ENCODE data around the gene WDR54. TPM values are rescaled to one million over a fixed set of nuclear protein-coding genes. Genes with fewer than 3 reads are reported as not detected.
A peak's percentile ranks its signal among the peaks of the same experiment; 100 is the strongest.
"Not testable (repeated sequence)": the region's sequence is repeated elsewhere in the genome, so short reads cannot be mapped to it uniquely, and the experiment has no call there.

Gene WDR54
- total RNA-seq, 1 donor from 2014 or later: 11.2 TPM

DNA sequence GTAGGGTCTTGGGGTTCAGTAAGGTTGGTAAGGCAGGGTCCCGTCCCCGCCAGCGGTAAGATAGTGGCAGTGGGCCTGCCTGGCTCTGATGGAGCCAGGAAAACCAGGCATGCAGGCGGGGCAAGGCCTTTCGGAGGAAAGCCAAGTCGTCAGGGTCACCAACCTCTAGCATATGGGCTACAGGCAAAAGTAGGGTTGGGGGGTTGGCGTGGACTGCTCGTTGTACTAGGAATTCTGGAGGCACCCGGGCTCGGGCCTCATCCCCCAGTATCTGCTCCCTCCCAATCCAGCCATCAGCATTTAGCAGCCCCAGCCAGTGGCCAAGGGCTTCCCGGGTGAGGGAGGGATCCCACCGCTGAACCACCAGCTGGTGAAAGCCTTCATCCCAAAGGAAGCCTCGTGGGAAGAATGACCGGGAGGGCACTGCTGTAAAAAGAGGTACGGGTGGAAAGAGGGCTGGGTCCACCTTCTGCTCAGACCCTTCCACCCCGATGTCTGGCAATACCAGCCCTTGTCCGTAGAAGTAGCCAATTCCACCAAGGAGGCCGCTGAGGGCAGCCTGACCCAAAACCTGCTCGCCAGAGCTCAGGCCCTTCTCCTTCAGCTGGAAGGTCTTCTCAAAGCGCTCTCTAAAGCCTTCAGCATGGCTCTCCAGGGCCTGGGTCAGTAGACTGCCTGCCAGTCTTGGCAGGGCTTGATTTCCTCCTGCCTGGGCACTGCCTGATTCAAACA, 40.7 kb downstream of the WDR54 start:
- H3K27ac Mint-ChIP-seq (ENCODE audit: unreplicated experiment): peak overlapping the region; percentile 54
- no peak for DNase-seq (ENCODE audit: low spot score)
- TF ChIP-seq, protein P1, sequence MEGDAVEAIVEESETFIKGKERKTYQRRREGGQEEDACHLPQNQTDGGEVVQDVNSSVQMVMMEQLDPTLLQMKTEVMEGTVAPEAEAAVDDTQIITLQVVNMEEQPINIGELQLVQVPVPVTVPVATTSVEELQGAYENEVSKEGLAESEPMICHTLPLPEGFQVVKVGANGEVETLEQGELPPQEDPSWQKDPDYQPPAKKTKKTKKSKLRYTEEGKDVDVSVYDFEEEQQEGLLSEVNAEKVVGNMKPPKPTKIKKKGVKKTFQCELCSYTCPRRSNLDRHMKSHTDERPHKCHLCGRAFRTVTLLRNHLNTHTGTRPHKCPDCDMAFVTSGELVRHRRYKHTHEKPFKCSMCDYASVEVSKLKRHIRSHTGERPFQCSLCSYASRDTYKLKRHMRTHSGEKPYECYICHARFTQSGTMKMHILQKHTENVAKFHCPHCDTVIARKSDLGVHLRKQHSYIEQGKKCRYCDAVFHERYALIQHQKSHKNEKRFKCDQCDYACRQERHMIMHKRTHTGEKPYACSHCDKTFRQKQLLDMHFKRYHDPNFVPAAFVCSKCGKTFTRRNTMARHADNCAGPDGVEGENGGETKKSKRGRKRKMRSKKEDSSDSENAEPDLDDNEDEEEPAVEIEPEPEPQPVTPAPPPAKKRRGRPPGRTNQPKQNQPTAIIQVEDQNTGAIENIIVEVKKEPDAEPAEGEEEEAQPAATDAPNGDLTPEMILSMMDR (IDR thresholded peaks at IDR 0.05): no peak

DNA sequence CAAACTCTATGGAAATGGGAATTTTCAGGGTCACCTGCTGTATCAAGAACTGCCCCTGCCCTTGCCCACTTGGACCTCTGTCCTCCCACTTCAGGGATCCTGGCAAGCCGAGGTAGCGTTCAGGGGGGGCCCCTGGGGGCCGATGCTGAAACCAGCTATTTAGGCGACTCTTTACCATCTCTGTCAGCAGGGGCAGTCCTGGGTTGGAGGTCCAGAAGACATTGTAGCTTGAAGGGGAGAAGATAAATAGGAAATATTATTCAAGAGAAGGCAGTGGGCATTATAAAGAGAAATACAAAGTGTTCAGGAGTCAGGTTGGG, 41.2 kb downstream of the WDR54 start:
- Mint-ChIP-seq H3K36me3 (ENCODE audit: low read depth) (peaks cover 2% of the 10 kb centered on the region), H3K4me3 (ENCODE audit: unreplicated experiment) (no peak overlapping the region), H3K27ac (ENCODE audit: unreplicated experiment) (peak overlapping the region; percentile 54)

More for the DNA sequence above, 40.7 kb downstream of the WDR54 start:
- peaks cover 2% of the 10 kb centered on the region for H3K36me3 Mint-ChIP-seq (ENCODE audit: low read depth)
- no peaks in the 10 kb centered on the region for H3K27me3 Mint-ChIP-seq (ENCODE audit: low read depth)
- no peak overlapping the region for H3K4me3 Mint-ChIP-seq (ENCODE audit: unreplicated experiment)
- H3K4me1 Mint-ChIP-seq (ENCODE audit: low read depth): peaks cover 46% of the 10 kb centered on the region
- no peaks in the 10 kb centered on the region for H3K9me3 Mint-ChIP-seq (ENCODE audit: low read depth)

DNA sequence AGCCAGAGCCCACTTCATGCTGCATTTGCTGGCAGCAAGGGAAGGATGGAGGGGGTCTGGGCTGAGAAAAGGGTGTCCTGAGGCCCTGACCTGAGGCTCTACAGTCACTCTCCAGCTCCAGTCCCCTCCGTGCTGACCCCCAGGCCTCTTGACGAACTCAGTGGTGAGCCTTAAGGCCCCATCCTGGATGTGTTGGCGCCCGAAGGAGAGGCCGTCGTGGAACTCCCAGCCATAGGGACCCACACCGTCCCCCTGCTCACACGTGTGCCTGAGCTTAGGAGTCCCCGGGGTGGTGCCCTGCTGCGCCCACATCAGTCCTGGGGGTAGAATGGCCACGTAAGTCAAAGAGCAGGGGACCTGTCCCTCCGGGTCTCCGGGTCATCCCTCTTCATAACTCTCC, 42.9 kb downstream of the WDR54 start:
- TF ChIP-seq, protein P1 (IDR thresholded peaks at IDR 0.05): no peak
- H3K4me1 Mint-ChIP-seq (ENCODE audit: low read depth): peaks cover 37% of the 10 kb centered on the region
- no peaks in the 10 kb centered on the region for H3K9me3 Mint-ChIP-seq (ENCODE audit: low read depth)
- H3K4me3 Mint-ChIP-seq (ENCODE audit: unreplicated experiment): peak overlapping the region; percentile 99
- H3K36me3 Mint-ChIP-seq (ENCODE audit: low read depth): peaks cover 2% of the 10 kb centered on the region
- H3K27ac Mint-ChIP-seq (ENCODE audit: unreplicated experiment): peak overlapping the region; percentile 68
- no peak for DNase-seq (ENCODE audit: low spot score)
- no peaks in the 10 kb centered on the region for H3K27me3 Mint-ChIP-seq (ENCODE audit: low read depth)

More for the DNA sequence above, 41.2 kb downstream of the WDR54 start:
- Mint-ChIP-seq H3K9me3 (ENCODE audit: low read depth) (no peaks in the 10 kb centered on the region), H3K4me1 (ENCODE audit: low read depth) (peaks cover 45% of the 10 kb centered on the region), H3K27me3 (ENCODE audit: low read depth) (no peaks in the 10 kb centered on the region)
- no peak for DNase-seq (ENCODE audit: low spot score)
- TF ChIP-seq, protein P1 (IDR thresholded peaks at IDR 0.05): no peak

DNA sequence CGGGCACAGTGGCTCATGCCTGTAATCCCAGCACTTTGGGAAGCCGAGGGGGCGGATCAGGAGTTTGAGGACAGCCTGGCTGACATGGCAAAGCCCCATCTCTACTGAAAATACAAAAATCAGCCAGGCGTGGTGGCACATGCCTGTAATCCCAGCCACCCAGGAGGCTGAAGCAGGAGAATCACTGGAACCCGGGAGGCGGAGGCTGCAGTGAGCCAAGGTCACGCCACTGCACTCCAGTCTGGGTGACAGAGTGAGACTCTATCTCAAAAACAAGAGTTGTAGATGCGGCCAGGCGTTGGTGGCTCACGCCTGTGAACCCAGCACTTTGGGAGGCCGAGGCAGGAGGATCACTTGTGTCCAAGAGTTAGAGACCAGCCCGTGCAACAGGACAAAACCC, 49.2 kb downstream of the WDR54 start:
- H3K36me3 Mint-ChIP-seq (ENCODE audit: low read depth); H3K27ac Mint-ChIP-seq (ENCODE audit: unreplicated experiment); H3K4me3 Mint-ChIP-seq (ENCODE audit: unreplicated experiment); H3K27me3 Mint-ChIP-seq (ENCODE audit: low read depth); H3K9me3 Mint-ChIP-seq (ENCODE audit: low read depth); DNase-seq (ENCODE audit: low spot score): not testable (repeated sequence)
- peaks cover 29% of the 10 kb centered on the region for H3K4me1 Mint-ChIP-seq (ENCODE audit: low read depth)

DNA sequence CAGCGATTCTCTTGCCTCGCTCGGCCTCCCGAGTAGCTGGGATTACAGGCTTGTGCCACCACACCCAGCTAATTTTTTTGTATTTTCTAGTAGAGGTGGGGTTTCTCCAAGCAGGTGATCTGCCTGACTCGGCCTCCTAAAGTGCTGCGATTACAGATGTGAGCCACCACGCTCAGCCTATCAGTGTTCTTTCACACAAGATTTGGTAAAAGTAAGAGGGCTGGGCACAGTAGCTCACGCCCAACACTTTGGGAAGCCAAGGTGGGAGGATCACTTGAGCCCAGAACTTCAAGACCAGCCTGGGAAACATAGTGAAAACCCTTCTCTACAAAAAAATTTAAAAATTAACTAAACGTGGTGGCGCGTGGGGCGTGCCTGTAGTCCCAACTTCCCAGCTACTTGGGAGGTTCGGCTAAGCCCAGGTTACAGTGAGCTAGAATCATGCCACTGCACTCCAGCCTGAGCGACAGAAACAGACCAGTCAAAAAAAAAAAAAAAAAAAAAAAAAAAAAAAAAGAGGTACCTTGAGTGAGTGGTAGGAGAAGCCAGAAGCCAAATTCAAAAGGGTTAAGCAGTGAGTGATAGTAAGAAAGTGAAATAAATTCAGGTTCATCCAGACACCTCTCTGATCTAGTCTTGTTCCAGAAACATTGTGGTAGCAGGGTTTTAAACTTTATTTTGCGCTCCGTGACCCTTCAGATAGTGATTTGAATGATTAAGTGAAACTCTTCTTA, 50.0 kb downstream of the WDR54 start:
- Mint-ChIP-seq H3K27ac (ENCODE audit: unreplicated experiment) (peak overlapping the region; percentile 97), H3K27me3 (ENCODE audit: low read depth) (no peaks in the 10 kb centered on the region), H3K4me1 (ENCODE audit: low read depth) (peaks cover 25% of the 10 kb centered on the region), H3K36me3 (ENCODE audit: low read depth) (peaks cover 8% of the 10 kb centered on the region), H3K4me3 (ENCODE audit: unreplicated experiment) (peak overlapping the region; percentile 85), H3K9me3 (ENCODE audit: low read depth) (no peaks in the 10 kb centered on the region)
- TF ChIP-seq, protein P1 (IDR thresholded peaks at IDR 0.05): no peak
- DNase-seq (ENCODE audit: low spot score): no peak
